Occipital lobe (tissue), 2 donors: ENCODE results near the gene TRAPPC14. TPM values are rescaled to one million over a fixed set of nuclear protein-coding genes. Genes with fewer than 3 reads are reported as not detected.
"Not testable (repeated sequence)": the region's sequence is repeated elsewhere in the genome, so short reads cannot be mapped to it uniquely, and the experiment has no call there.

Experiments used
- DNase-seq: peaks from one replicate; lab custom pipeline; 2025; lab: John Stamatoyannopoulos, UW
- total RNA-seq: library from RNA; depleted of rRNA; stranded (reverse); fragments of >200 nt; gene quantifications from one replicate; pipeline ENCODE4 v1.2.3, GENCODE V29; 2014

The TRAPPC14 gene
- total RNA-seq: 8.0 TPM

GRCh38 chr7:100158229-100159098, at the start of gene TRAPPC14:
TSS of gene TRAPPC14 (minus strand) at chr7:100158723. CDS start at chr7:100158499, 224 bp downstream.
- DNase-seq: peak; percentile 86

DNA sequence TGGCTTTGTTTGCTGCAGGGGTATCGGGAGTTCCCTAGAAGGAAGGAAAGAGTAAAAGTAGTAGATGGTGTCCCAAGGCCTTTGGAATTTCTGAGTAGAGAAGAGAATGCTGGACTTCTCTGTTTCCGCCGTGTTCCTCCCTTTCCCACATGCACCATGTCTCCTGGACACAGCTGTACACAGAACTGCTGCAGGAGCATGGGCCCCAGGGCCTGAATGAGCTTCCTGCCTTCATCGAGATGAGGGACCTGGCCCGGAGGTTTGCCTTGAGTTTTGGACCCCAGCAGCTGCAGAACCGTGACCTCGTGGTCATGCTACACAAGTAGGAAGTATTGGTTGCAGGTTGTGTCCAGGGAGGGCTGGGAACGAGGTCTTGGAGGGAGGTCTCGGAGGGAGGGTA, 45.9 kb upstream of the TRAPPC14 start:
- DNase-seq: no peak

- DNase-seq: no peak
Measured at GRCh38 chr7:100200693-100201092, 42.2 kb upstream of the TRAPPC14 start.

- no peak for DNase-seq
Measured at GRCh38 chr7:100198266-100198665, 39.7 kb upstream of the TRAPPC14 start.

DNA sequence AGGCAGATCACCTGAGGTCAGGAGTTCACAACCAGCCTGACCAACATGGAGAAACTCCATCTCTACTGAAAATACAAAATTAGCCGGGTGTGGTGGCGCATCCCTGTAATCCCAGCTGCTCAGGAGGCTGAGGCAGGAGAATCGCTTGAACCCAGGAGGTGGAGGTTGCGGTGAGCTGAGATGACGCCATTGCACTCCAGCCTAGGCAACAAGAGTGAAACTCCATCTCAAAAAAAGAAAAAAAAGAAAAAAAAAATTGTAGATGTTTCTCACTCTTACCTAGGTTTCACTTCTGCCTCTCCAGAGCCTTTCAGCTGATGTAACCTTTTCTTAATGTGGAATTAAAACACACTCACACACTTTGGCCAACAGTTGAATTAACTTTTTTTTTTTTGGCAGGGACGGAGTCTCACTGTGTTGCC, 37.4 kb upstream of the TRAPPC14 start:
- not testable (repeated sequence) for DNase-seq

DNA sequence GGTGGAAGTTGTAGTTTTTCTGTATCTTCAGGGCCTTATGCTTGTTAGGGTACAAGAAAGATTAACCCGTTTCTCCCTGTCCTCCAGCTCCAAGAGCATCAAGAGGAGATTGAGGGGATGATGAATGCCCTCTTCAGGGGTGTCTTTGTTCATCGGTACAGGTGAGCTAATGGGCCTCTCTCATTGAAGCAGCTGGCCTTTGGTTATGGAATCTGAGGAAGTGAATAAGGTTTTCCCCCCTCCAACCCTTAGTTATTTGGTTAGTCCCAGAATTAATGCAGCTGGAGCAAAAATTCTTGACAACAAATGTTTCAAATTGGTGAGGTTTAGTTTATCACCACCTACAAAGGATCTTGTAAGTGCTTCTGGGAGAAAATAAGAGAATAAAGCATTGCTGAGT, 36.7 kb upstream of the TRAPPC14 start:
- DNase-seq: no peak

DNA sequence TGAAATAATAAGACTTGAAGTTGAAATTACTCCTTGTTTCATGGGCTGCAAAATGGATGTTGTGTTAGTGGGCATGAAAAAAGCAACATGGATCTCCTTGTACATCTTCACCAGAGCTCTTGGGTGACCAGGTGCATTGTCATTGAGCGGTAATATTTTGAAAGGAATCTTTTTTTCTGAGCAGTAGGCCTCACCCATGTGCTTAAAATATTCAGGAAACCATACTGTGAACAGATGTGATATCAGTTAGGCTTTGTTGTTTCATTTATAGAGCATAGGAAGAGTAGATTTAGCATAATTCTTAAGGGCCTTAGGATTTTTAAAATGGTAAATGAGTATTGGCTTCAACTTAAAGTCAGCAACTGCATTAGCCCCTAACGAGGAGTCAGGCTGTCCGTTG, 34.4 kb upstream of the TRAPPC14 start:
- no peak for DNase-seq

DNA sequence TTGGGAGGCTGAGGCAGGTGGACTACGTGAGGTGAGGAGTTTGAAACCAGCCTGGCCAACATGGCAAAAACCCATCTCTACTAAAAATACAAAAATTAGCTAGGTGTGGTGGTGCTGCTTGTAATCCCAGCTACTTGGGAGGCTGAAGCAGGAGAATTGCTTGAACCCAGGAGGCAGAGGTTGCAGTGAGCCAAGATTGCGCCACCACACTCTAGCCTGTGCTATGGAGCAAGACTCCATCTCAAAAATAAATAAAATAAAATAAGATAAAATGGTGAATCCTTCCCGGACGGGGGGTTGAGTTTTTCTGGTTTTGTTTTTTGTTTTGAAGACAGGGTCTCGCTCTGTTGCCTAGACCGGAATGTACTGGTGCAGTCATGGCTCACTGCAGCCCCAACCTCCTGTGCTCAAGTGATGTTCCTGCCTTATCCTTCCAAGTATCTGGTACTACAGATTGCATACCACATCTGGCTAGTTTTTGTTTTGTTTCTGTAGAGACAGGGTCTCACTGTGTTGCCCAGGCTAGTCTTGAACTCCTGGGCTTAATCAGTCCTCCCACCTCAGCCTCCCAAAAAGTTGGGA, 33.8 kb upstream of the TRAPPC14 start:
- DNase-seq: not testable (repeated sequence)

- no peak for DNase-seq
Measured at GRCh38 chr7:100191775-100192174, 33.3 kb upstream of the TRAPPC14 start.

DNA sequence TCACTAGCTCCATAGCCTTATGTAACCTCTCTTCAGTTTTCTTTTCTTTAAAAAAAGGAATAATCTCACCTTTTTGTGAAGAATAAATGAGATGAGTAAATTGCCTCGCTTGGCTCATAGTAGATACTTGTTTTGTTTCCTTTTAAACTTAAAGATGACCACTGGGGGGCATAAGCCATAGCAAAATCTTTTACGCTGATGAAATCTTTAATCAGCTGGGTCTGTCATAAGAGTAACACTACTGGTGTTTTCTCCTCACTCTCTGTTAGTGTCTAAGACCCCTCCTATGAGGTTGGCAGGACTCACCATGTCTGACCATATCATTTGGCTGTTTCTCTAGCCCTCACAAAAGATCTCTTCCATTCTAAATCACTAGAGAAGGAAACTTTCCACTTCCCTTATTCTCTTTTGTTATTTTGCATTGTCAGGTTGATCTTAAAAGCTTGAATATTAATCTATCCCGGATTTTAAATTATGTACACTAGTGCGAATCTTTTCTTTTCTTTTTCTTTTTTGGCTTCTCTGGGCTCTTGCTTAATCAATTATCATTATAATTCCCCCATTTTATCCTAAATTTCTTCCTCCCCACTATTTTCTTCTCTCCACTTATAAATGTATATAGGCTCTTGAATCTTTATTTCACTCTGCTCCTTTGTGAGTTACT, 31.7 kb upstream of the TRAPPC14 start:
- DNase-seq: no peak

DNA sequence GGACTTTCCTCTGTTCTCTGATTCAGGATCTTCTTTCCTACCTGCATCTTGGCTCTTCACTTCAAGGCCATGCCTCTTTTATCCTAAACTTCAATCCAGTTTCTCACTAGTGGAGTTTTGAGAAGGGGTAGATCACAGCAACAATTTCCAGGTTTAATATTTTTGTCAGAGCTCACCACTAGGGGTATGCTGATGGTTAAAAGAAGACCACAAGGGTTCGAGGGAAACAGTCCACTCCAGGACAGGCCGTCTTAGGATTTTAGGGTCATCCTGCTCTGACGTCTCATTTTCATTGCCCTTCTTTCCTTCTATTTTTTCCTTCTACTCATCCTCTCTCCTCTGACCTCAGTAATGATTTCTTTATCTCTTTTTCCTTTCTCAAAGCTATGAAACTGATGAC, 30.5 kb upstream of the TRAPPC14 start:
- DNase-seq: no peak

DNA sequence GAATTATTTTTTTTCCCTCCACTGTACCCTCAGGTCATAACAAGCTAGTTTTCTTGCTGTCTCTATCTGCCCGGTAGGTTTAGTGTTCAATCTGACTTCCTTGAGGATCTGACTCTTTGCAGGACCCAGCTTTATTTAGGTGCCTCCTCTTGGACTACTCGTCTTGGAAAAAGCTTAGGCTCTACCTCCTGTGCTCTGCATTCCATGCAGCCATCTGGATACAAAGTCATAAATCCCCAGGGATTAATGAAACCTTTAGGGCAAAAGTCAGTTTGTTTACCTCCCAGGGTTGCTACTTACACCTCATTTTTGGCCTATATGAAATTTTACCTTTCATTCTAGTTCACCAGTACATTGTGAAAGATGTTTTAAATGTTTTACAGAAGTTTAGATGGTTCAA, 27.2 kb upstream of the TRAPPC14 start:
- DNase-seq: no peak

- not testable (repeated sequence) for DNase-seq
Measured at GRCh38 chr7:100183090-100183489, 24.6 kb upstream of the TRAPPC14 start.

DNA sequence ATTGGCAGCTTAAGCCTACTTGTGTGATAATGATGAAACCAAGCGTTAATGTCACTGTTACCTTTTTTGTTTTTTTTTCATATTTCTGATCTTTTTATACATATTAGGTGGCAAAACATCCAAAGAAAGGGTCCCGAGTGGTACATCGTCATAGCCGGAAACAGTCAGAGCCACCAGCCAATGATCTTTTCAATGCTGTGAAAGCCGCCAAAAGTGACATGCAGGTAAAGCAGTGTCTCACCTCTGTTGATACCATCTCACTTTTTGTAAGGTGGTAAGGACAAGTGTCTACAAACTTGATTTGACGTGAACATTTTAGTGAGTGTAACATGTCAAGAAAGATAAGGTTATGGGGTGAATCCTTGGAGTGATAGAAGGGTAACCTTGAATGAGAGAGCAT, 24.1 kb upstream of the TRAPPC14 start:
- not testable (repeated sequence) for DNase-seq

- DNase-seq: not testable (repeated sequence)
Measured at GRCh38 chr7:100180084-100180483, 21.6 kb upstream of the TRAPPC14 start.

DNA sequence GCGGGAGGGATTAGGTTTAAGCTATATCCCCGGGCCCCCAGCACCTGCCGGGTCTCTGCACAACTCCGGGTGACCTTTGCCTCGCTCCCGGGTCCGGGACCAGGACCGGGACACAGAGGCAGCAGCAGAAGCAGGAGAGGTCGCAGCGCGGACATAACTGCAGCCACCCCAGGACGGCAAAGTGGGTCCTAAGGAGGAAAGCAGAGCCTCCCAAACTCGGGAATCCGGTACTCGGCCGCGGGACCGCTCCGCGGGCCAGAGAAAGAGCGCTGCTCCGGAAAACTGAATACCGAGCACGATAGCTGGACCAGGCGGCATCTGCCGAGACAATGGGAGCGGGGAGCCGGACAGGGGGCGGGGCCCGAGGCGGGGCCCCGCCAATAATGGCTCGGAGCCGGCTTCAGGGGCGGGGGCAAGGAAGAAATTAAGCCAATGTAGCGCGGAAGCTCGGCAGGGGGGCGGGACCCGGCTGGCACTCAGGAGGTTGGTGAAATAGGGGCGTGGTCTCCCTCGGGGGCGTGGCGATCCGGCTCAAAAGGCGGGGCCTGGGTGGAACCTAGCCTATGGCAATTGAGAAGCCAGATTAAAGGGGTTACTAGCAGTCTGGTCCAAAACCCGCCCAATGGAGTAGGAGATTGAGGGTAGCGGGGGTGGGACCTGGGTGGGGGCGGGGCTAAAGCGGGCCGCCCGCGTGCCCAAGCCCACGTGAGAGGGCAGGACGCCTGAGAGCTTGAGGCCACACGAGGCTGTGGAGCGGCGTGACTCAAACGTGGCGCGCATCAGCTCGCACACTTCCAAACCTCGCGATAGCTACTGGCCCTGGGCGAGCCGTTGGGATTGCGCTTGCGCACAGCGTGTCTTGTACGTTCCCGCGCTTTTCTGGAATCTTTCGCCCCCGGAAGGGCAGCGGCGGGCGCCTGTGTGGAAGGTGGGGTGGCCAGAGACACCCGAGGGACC, 18.8 kb upstream of the TRAPPC14 start, which contains the start of the genes GPC2 and STAG3:
Gene GPC2, minus strand, starts transcription at position 337 of the 957 bp plus-strand sequence. Its CDS starts 182 bp downstream, at position 155.
Gene STAG3, plus strand, starts transcription at position 874 of the 957 bp plus-strand sequence. CDS start 2,639 bp downstream, outside the sequence.
- DNase-seq: peak; percentile 85

DNA sequence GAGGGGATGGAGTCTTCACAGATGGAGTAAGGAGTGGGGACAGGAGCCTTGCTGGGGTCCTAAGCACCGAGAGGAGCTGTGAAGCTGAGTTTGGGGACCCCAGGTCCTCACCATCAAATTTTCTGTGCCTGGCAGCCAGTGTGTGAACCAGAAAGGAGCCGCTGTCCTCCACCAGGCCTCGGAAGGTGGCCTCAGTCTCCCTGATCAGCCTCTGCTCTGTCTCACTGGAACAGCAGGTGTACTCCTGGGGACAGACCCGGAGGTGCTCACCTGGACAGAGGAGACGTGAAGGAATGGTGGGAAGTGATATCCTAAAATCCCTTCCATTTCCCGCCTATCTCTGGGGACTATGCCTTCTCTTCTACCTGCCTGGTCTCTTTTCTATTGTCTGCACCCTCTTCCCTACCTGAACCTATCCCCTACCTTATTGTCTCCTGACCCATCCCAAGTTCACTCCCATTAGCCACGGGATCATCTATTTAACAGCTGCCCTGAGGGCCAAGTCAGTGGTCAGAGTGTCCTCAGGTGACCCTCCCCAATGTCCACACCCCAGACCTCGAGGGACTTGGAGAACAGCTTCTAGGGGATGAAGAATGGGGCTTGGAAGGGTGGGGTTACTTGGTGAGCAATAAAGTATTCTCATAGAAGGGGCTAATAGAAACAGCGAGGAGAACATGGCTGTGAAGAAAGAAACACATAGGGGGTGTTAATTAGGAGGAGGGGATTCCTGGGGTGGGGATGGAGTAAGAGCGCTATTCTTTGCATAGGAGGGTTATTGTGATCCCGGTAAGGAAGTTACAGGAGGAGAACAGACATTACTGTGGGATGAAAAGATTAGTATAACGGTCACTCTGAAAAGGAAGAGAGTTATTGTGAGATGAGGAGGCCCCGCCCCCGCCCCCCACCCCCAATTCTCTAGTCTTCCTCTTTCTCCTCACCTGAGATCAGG, 17.8 kb upstream of the TRAPPC14 start:
- DNase-seq: no peak

- no peak for DNase-seq
Measured at GRCh38 chr7:100175296-100175935, 16.9 kb upstream of the TRAPPC14 start.

GRCh38 chr7:100174582-100174981, 16.1 kb upstream of the TRAPPC14 start:
- no peak for DNase-seq
